Measurements from ENCODE around the gene OLFM1. TPM values are rescaled to one million over a fixed set of nuclear protein-coding genes. Genes with fewer than 3 reads are reported as not detected.

The OLFM1 gene
- polyA plus RNA-seq, 1 experiment: 1.5 TPM

- Histone ChIP-seq H3K4me3 (ENCODE audit: low read depth, low read length) (no peak overlapping the region), H3K36me3 (ENCODE audit: control insufficient read depth, insufficient read depth, low read length) (no peaks in the 10 kb centered on the region), H3K27me3 (ENCODE audit: control insufficient read depth, insufficient read depth, low read length) (no peaks in the 10 kb centered on the region)
- DNase-seq (ENCODE audit: low read depth): no peak
- POLR2A ChIA-PET: no interaction called here
- CTCF ChIA-PET: no interaction called here
- no peak for TF ChIP-seq CTCF (IDR thresholded peaks at IDR 0.05; ENCODE audit: insufficient read depth, low read depth, low read length)
Measured at GRCh38 chr9:135126451-135127187, 39.2 kb downstream of the OLFM1 start.

- ChIA-PET POLR2A (no interaction called here), CTCF (no interaction called here)
- no peak for DNase-seq (ENCODE audit: low read depth)
- no peak for TF ChIP-seq CTCF (IDR thresholded peaks at IDR 0.05; ENCODE audit: insufficient read depth, low read depth, low read length)
- Histone ChIP-seq H3K27me3 (ENCODE audit: control insufficient read depth, insufficient read depth, low read length) (no peaks in the 10 kb centered on the region), H3K36me3 (ENCODE audit: control insufficient read depth, insufficient read depth, low read length) (no peaks in the 10 kb centered on the region), H3K4me3 (ENCODE audit: low read depth, low read length) (no peak overlapping the region)
Measured at GRCh38 chr9:135127718-135128670, 40.5 kb downstream of the OLFM1 start.

- DNase-seq (ENCODE audit: low read depth): no peak
- Histone ChIP-seq H3K36me3 (ENCODE audit: control insufficient read depth, insufficient read depth, low read length) (no peaks in the 10 kb centered on the region), H3K4me3 (ENCODE audit: low read depth, low read length) (no peak overlapping the region), H3K27me3 (ENCODE audit: control insufficient read depth, insufficient read depth, low read length) (no peaks in the 10 kb centered on the region)
- CTCF ChIA-PET: no interaction called here
- TF ChIP-seq CTCF (IDR thresholded peaks at IDR 0.05; ENCODE audit: insufficient read depth, low read depth, low read length): no peak
- POLR2A ChIA-PET: no interaction called here
Measured at GRCh38 chr9:135129137-135129695, 41.7 kb downstream of the OLFM1 start.

- Histone ChIP-seq H3K4me3 (ENCODE audit: low read depth, low read length) (no peak overlapping the region), H3K36me3 (ENCODE audit: control insufficient read depth, insufficient read depth, low read length) (no peaks in the 10 kb centered on the region), H3K27me3 (ENCODE audit: control insufficient read depth, insufficient read depth, low read length) (no peaks in the 10 kb centered on the region)
- DNase-seq (ENCODE audit: low read depth): no peak
- TF ChIP-seq CTCF (IDR thresholded peaks at IDR 0.05; ENCODE audit: insufficient read depth, low read depth, low read length): no peak
- ChIA-PET CTCF (no interaction called here), POLR2A (no interaction called here)
Measured at GRCh38 chr9:135130207-135130976, 42.9 kb downstream of the OLFM1 start.
